GM18867 (cell line): ENCODE measurements around the gene NRXN3.

Source experiments
- ATAC-seq: cut with Tn5 transposase; IDR thresholded peaks from one replicate; pipeline ENCODE4 v1.9.1; 2021; ENCODE audit warnings: mild to moderate bottlenecking, moderate library complexity; ENCODE audit not compliant: unreplicated experiment

The NRXN3 gene

DNA sequence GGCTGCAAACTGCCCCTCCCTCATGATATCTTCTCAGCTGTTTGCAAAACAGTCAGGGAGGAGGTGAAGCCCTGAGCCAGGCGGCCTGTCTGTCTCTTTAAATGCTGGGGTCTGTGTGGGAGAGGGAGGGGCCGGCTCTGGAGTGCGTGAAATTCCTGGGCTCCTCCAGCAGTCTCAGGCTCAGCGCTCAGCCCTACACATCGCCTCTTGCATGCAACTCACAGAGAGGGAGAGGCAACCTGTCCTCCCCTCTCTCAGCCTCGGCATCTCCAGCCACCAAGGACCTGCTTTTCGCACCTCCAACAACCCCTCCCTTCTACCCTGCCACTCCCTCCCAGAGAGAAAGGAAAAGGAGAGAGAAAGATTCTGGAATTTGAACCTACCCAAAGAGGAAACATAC is at the start of gene NRXN3:
NRXN3 (plus strand) TSS at position 171 of the 400 bp plus-strand sequence. CDS start 72,721 bp downstream, outside the sequence.
- ATAC-seq = no peak

DNA sequence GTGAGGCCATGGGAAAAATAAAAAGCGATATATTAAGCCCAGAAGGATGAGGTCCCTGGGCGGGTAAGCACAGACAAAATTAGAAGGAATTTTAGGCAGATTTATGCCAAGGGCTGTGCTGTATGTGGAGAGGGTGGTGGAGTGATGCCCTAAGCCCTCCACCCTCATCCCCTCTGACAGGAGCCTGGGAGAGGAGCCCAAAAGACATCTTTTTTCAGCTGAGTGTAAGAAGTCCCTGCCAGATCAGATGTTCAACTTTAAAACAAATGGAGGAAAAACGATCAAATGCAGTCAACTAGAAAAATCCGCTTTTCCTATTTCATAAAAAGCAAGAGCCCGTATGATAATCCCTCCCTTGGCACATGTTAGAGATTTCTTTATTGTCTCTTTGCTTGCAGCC is 47.7 kb upstream of the NRXN3 start:
- ATAC-seq = no peak

DNA sequence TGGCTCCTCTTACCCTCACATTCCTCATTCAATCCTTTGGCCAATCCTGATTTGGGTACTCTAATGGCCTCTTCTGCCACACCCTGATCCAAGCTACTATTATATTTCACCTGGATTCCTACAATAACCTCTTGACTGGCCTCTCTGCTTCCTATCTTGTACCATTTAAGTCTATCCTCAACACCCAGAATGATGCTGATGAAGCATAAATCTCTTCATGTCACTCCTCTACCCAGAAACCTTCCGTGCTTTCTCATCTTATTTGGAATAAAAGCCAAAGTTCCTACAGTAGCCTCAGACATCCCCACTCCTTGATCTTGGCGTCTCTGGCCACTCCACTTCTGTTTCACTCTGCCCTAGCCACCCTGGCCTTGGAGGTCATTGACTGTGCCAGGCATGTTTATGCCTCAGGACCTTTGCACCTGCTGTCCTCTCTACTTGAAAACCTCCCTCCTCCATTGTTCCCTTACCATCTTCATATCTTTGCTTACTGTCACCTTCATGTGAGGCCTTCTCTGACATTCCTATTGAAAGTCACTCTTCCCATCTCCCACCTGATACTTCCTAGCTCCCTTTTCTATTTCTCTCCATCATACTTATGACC is 46.4 kb upstream of the NRXN3 start:
- ATAC-seq = no peak

DNA sequence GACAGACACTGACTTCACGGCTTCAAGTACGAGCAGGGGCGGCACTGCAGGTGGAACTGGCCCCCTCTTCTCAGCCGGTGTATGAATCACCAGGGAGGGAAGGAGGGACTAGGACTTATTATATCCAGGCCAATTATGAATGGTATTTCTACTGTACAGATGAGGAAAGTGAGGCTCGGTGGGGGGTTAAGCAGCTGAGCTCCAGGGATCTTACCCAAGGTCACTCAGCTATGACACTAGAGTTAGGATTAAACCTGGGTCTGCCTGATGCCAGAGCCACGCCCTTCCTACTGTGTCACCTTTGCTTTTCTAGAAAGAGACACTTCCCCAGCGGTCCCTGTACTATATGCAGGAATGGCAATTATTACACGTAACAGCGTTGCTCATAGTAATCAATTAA is 42.2 kb upstream of the NRXN3 start:
- ATAC-seq = no peak

DNA sequence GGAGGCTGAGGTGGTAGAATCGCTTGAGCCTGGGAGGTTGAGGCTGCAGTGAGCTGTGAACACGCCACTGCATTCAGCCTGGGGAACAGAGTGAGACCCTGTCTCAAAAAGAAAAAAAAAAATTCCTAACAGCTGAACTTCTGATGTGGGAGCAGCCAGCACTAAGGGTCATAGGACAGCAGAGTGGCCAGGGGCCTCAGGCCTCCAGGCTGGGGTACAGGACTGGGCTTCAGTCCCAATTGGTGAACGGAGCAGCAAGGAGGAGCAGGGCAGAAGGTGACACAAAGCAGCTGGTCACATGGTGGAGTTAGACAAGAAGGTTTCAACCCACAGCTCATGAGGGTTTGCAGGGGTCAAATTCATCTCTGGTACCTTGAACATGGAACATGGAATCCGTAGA is 40.8 kb upstream of the NRXN3 start:
- ATAC-seq = no peak

DNA sequence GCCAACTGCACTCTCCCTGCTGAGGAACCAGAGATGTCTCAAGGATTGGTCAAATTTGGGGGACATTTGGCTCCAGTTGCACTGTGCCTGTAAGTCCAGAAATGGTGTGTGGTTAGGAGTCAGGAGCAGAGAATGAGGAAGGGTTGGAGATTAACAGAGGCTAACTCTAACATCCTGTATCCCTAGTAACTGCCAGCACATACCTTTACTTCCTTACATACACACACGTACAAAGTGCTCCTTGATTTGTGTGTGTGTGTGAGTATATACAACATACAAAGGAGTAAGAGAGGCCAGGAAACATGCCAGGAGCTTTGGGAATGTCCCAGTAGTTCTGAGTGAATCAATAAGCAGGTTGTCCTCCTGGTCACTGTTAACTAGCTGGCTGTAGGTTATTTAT is 39.8 kb upstream of the NRXN3 start:
- no peak for ATAC-seq

DNA sequence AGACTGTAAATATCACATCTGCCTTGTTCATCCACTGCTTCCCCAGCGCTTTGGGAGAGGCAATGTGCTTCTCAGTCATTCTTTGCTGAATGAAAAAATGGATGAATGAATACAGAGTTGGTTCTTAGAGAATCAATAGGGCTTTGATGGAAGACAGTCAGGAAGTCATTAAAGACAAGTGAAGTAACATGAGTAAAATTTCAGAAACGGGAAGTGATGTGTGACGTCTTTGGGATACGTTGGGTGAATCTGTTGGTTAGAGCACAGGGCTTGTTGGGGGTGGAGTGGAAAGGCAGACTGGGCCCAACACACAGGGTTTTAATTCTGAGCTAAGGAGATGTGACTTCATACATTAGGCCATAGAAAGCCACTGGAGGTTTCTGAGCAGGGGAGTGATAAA is 39.0 kb upstream of the NRXN3 start:
- ATAC-seq = no peak

DNA sequence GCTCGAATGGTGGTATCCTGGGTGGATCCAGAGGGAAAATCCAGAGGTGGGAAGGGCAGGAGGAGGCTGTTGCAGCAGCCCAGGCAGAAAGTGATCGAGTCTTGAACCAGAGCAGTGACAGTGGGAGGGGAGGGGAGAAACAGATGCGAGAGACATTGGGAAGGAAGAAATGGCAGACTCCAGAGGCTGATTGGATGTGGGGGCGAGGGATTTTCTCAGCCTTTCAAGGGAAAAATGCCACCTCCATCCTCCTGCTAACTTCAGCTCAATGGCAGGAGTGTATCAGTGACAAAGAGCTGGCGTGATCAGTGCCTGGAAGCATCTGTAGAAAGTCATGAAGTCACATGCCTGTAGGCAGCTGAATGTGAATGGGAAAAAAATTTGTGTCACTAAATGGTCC is 38.6 kb upstream of the NRXN3 start:
- ATAC-seq = no peak

DNA sequence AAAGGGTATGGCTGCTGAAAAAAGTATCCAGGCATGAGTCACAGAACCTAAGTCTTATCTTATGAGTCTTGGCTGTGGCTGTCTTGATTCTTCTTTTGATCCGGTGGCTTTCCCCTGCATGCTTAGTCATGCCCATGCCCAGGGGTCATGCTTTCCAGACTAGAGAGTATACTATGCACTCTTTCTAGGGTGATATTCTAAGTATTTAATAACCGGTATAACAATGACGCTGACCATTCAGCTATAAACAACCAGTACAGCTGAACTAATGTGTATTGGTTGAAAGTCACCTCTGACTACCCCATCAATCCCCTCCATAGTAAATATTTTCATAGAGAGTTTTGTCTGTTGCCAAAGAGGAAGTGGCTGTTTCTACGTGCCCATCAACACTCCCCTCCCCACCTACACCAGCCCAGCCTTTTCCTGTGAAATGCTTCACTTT is 34.7 kb upstream of the NRXN3 start:
- ATAC-seq = no peak

DNA sequence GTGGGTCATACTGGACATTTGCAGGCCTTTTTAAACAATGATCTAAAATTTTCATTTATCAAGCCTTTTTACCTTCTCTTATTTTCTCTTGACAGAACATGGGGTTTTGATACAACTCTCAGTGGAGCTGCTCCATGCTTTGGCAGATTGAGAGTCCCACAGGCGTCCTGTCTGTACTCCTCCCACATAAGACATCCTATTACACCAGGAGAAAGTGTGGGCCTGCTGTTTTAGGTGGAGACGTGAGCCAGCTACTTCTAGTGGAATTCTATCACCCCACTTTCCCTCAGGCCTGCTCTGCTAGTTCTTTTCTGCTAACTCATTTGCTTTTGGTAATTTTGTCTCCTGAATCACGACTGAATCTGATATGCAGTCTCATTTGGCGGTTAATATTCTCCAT is 33.5 kb upstream of the NRXN3 start:
- no peak for ATAC-seq

DNA sequence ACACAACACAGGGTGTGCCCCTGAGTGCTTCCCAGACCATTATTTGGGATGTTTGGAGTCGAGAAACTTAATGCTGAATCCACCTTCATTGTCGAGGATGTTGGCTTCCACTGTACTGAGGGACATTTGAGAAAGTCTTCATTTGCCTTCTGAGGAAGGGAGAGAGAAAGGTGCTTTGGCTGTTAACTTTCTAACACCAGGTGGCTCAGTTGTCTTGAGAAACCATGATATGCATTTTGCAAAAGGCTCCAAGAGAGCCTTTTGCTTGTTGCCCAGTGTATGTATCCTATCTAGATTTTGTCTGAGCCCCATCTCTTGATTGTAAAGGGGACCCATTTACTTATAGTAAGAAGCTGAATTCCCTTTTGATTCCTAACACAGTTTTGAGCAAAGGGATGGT is 28.6 kb upstream of the NRXN3 start:
- no peak for ATAC-seq

DNA sequence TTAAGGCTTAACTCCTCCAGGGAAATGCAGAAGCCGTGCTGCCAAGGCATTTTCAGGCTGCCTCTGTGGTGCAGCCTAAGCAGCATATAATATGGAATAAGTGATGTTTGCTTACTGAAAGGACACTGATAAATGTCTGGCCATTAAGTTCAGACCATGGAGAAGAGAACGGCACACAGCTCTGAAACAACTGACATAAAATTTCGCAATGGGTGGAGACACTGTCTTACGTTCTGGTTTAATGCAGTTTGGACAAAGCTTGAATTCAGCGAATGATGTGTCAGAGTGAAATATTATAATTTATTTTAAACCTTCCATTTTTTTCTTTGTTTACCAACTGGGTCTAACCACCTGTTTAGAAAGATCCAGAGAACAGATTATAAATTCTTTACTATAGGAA is 27.2 kb upstream of the NRXN3 start:
- no peak for ATAC-seq

DNA sequence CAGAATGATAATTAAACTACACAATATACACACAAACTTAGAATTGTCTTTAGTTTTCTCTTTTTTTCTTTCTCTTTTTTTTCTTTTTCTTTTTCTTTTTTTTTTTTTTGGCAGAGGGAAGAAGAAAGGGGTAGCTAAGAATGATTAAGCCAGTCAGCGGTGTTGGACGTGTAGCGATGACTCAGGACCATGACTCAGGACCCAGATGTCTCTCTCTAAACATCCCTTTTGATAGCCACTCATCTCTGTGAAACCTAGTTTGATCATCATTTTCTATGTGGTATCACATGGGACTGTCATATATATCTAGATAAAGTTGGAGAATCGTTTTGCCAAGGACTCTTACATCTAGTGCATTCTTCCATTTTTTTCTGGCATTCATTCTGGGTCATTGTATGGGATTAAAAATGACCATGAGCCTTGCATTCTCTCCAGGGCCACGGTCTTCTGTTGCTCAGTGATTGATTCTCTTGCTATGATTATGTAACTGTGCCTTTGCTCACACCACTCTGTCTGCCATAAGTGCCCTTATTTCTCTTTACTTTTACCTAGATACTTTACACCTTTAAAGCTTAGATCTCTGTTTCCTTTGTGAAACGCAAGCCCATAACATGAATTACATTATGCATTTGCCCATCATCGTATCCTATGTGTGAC is 26.6 kb upstream of the NRXN3 start:
- no peak for ATAC-seq

DNA sequence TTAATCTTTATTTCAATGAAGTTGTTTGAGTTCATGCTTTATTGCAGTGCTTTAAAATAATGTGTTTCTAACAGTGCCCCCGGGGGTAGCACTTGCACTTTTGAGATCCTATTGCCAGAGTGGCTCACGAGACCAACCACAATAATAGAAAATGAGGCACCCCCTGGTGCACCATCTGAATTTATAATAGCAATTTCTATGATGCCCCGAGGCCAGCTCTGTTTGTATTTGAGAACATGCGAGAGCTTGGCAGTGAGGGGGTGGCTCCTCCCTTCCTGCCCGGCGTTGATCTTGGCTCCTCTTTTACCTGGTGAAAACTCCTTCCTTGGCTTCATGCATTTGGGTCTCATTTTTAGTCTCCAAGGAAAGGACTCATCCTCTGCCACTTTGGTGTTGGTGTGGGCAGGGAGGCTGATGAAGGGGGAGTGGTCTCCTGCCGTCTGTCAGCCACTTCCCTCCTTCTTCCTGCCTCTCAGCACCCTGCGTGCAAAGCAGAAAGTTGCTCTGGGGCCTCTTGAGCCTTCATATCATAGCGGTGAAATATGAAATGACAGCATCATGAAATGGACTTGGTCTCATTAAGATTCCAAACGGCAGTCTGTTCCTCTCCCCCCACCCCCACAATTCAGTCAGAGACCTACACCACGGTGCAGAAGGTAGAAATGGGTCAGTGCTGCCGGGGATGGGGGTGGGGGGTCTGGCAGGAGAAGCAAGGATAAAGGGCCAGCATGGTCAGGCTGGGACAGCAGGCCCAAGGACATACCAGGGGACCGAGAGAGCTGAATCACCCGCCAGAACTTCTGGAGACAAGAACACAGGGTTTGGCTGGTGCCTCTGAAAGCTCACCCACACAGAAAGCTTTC is 17.7 kb upstream of the NRXN3 start:
- ATAC-seq = no peak

DNA sequence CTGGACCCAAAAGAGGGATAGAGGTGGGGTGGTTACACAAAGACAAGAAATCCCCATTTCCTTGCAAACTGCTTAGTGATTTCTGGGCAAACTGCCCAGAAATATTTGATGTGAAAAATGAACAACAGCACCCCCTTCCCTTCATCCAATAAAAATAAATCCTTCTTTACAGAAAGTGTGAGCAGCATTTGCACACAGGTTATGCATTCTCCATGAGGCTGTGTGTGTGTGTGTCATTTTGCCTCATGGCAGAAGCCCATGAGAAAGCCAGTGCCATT is 17.2 kb upstream of the NRXN3 start:
- ATAC-seq = no peak

DNA sequence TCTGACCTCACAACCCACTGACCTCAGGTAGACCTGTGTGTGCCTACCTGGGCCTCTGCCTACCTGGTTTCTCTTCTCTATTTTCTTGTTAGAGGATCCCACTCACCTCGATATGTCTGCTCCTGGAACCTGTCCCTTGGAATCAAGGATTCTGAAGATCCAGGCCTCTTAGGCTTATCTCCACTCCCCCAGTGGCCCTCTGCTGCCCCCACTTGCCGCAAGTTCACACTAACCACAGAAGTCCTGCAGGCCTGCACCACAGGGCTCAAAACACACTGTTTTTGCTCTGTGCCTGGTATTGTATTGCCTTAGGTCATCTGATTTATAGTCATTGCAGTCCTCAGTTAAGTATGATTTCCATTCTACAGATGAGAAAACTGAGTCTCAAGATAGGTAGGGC is 15.3 kb upstream of the NRXN3 start:
- no peak for ATAC-seq

DNA sequence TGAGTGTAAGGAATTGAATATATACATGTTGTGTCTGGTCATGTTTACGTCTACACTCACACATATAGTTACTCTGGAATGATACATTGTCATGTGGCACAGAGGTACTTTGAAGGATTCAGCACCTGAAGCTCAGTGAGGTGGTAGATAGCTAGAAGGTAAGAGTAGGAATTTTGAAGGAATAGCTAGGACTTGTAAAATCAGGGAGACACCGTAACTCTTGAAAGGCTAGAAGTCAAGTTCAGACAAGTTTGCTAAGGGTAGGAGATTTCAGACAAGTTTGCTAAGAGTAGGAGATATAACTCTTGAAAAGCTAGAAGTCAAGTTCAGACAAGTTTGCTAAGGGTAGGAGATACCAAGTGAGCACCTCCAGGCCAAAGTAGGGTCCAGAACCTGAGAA is 14.0 kb upstream of the NRXN3 start:
- no peak for ATAC-seq

DNA sequence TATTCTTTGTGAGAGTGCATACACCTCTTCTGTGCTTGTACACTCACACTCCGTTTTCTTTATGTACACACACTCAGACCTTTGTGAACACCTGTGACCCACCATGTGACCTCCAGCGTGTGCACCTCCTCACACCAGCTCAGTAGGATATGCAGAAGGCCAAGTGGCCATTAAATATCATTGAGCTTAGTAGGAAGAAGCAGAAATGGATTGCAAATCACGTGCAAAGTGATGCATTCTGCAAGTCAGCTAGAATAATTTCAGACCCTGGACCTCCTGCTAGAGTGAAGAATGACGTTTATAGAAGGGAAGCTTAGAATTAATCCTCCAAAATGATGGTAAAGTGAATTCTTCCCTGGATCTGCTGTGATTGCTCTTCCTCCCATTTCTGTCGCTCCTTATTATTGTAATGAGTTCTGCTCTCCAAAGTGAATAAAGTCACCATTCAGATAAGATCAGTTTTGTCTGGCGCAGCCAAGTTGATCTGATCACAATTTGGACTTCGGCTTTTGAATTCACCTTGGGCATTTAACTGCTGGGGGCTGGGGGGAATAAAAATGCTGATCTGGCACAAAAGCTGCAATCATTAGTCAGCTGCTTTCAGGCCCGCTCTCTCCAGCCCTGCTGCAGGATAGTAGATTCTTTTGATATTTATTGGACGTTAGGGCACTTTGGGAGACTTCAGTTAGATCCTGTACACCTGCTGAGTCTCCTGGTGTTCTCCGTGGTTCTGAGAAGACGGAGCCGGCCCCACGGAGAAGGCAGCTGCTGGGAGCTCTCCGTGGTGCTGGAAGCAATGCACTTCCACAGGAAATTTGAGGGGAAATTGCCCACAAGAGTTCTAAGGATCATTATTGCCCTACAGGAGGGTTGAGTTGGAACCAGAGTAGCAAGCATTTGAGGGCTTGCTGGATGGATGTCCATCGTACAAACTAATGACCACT is 12.4 kb upstream of the NRXN3 start:
- no peak for ATAC-seq

DNA sequence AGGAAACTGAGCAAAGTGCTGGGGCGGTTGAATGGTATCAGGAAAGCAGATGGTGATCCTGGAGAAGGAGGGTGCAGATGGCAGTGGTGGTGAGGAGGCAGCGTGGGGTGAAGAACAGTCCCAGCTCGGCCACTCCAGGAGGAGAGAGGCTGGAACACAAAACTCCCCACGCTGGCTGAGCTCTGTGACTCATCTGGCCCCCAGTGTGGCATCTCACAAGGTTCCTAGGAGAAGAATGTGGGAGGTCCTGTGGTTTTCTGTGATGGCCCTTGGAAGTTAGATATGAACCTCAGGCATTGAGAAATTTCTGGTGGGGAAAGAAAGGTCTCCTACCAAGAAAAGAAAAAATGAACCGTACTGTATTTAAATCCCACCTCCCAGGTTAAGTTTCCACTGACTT is 8.0 kb upstream of the NRXN3 start:
- ATAC-seq = no peak

DNA sequence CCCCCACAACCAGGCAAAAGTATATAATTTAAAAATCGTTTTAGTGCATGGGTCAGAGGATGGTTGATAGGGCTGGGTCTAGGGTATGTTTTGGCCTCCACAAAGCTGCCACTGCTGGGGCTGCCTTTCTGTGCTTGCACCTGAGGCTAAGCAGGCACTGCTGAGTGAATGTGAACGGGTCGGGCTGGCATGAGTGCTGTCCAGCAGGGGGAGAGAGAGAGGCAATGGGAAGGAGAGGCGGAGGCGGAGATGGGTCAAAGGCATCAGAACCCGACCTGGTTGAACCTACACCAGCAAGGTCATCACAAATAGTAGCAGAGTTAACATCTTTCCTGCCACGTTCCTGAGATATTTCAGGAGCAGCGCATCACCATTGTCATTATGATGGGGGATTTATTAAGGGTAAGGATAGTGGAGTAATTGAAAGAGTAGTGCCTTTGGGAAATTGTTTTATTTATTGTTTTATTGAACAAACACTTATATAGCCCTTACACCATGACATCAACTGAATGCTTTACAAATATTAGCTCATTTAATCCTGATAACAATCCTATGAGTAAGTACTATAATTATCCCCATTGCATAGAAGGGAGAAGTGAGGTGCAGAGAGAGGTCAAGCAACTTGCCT is 5.8 kb upstream of the NRXN3 start:
- ATAC-seq = no peak

DNA sequence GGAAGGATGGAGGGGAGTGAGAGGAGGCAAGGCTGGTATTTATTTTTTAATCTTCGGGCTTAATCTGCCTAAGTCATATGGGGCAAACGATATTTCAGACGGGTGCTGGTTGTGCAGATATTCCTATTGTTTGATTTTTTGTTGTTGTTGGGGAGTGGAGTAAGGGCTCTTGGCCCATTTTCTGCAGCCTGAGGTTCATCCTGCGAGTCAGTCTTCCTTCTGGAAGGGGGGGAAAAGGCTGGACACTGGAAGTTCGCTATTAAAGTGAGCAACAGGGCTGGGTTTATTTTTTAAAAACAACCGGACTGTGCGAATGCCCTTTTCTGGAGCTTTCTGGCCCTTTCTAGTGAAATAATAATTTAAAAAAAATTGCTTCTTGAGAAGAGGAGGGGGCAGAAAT is 2.3 kb downstream of the NRXN3 start:
- ATAC-seq = no peak
